SK-N-SH treated with all-trans-retinoic acid at 6 μM for 48 hours (cell line): ENCODE measurements around the gene LIMCH1.
A peak's percentile ranks its signal among the peaks of the same experiment; 100 is the strongest.

Source experiments
- ATAC-seq: fragments of 200-7000 bp; cut with Tn5 transposase; 3 replicates; pipeline ENCODE4 v1.9.1; 2020; ENCODE audit warnings: mild to moderate bottlenecking, moderate library complexity
- ARNTL ChIP-seq: fragments of 450-650 bp; formaldehyde crosslinking; IDR thresholded peaks from 2 replicates; pipeline ENCODE4 v1.5.0; 2020; ENCODE audit warnings: low read depth, mild to moderate bottlenecking, moderate library complexity, borderline replicate concordance
- BACH2 ChIP-seq: fragments of 250-450 bp; sonication (Bioruptor Pico); IDR thresholded peaks from 2 replicates; pipeline ENCODE4 v1.9.0; 2021; ENCODE audit warnings: mild to moderate bottlenecking, borderline replicate concordance
- CSDC2 ChIP-seq: fragments of 250-450 bp; sonication (Bioruptor Pico); IDR thresholded peaks from 2 replicates; pipeline ENCODE4 v1.5.0; 2020; ENCODE audit warnings: mild to moderate bottlenecking, moderate library complexity
- CSRNP3 ChIP-seq: fragments of 250-450 bp; sonication (Bioruptor Pico); IDR thresholded peaks from 2 replicates; pipeline ENCODE4 v1.5.1; 2021; ENCODE audit warnings: mild to moderate bottlenecking, moderate library complexity
- ESRRG ChIP-seq: fragments of 250-450 bp; sonication (Bioruptor Pico); IDR thresholded peaks from 2 replicates; pipeline ENCODE4 v1.6.1; 2021; ENCODE audit warnings: mild to moderate bottlenecking
- GLIS3 ChIP-seq: fragments of 250-450 bp; sonication (Bioruptor Pico); IDR thresholded peaks from 2 replicates; pipeline ENCODE4 v1.5.0; 2020; ENCODE audit warnings: mild to moderate bottlenecking, moderate library complexity
- PPARA ChIP-seq: fragments of 250-450 bp; sonication (Bioruptor Pico); IDR thresholded peaks from 2 replicates; pipeline ENCODE4 v1.5.0; 2020; ENCODE audit warnings: mild to moderate bottlenecking, borderline replicate concordance
- SNAI2 ChIP-seq: fragments of 250-450 bp; sonication (Bioruptor Pico); IDR thresholded peaks from 2 replicates; pipeline ENCODE4 v1.5.0; 2020; ENCODE audit warnings: mild to moderate bottlenecking, moderate library complexity
- TCF4 ChIP-seq: fragments of 250-450 bp; sonication (Bioruptor Pico); IDR thresholded peaks from 2 replicates; pipeline ENCODE4 v1.8.0; 2021; ENCODE audit warnings: mild to moderate bottlenecking, moderate library complexity, borderline replicate concordance
- TOX ChIP-seq: fragments of 250-450 bp; sonication (Bioruptor Pico); IDR thresholded peaks from 2 replicates; pipeline ENCODE4 v1.8.0; 2021; ENCODE audit warnings: mild to moderate bottlenecking, moderate library complexity, borderline replicate concordance
- ZC3H10 ChIP-seq: fragments of 250-450 bp; sonication (Bioruptor Pico); IDR thresholded peaks from 2 replicates; pipeline ENCODE4 v1.5.1; 2021; ENCODE audit warnings: mild to moderate bottlenecking, moderate library complexity
- ZFP3 ChIP-seq: fragments of 250-450 bp; sonication (Bioruptor Pico); IDR thresholded peaks from 2 replicates; pipeline ENCODE4 v1.5.0; 2020; ENCODE audit warnings: mild to moderate bottlenecking, moderate library complexity
- ZFP30 ChIP-seq: fragments of 450-650 bp; formaldehyde crosslinking; IDR thresholded peaks from 2 replicates; pipeline ENCODE4 v1.5.0; 2022; ENCODE audit warnings: mild to moderate bottlenecking, moderate library complexity
- ZNF565 ChIP-seq: fragments of 450-650 bp; formaldehyde crosslinking; conservative IDR thresholded peaks from 2 replicates; pipeline ENCODE4 v1.5.0; 2020; ENCODE audit warnings: low read depth, mild to moderate bottlenecking, moderate library complexity
- ZNF70 ChIP-seq: fragments of 450-650 bp; formaldehyde crosslinking; IDR thresholded peaks from 2 replicates; pipeline ENCODE4 v1.5.0; 2020; ENCODE audit warnings: mild to moderate bottlenecking, moderate library complexity
- ZNF8 ChIP-seq: fragments of 450-650 bp; formaldehyde crosslinking; IDR thresholded peaks from 2 replicates; pipeline ENCODE4 v1.5.0; 2020; ENCODE audit warnings: mild to moderate bottlenecking, moderate library complexity
- TF ChIP-seq, protein P1 (sequence below): fragments of 250-450 bp; sonication (Bioruptor Pico); IDR thresholded peaks from 2 replicates; pipeline ENCODE4 v1.8.0; 2021; ENCODE audit warnings: low read depth, mild to moderate bottlenecking, moderate library complexity, borderline replicate concordance
- TF ChIP-seq, protein P2 (sequence below): fragments of 250-450 bp; sonication (Bioruptor Pico); IDR thresholded peaks from 2 replicates; pipeline ENCODE4 v1.5.0; 2020; ENCODE audit warnings: mild to moderate bottlenecking, moderate library complexity
- TF ChIP-seq, protein P3 (sequence below): fragments of 250-450 bp; sonication (Bioruptor Pico); IDR thresholded peaks from 2 replicates; pipeline ENCODE4 v1.5.1; 2020; ENCODE audit warnings: low read depth, mild to moderate bottlenecking, moderate library complexity

The LIMCH1 gene

DNA sequence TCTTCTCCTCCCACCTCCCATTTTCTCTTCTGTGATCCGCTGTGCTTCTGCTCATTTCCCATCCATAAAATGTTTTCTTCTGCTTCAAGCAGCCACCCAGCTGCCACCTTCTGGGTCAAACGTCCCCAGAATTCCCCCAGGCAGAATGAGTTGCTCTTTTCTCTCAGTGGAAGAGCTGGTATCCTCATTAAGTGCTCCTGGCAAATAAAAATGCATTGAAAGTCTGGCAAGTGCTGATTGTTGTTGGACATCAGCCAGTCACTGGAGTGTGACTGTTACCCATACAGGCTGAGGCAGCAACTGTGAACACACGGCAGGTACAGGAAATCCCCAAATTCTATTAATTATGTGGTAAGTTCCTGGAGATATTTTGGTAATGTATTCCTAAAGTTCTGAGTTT is 52.6 kb downstream of the LIMCH1 start:
- no peak for ATAC-seq
- TF ChIP-seq TCF4 (CRISPR knock-in tag) (0 out of 2 replicates have a peak, but pooled peaks have one; percentile 27), CSRNP3 (CRISPR knock-in tag) (no peak)

GRCh38 chr4:41594432-41594831 is 56.5 kb downstream of the LIMCH1 start:
- TF ChIP-seq, protein P1, sequence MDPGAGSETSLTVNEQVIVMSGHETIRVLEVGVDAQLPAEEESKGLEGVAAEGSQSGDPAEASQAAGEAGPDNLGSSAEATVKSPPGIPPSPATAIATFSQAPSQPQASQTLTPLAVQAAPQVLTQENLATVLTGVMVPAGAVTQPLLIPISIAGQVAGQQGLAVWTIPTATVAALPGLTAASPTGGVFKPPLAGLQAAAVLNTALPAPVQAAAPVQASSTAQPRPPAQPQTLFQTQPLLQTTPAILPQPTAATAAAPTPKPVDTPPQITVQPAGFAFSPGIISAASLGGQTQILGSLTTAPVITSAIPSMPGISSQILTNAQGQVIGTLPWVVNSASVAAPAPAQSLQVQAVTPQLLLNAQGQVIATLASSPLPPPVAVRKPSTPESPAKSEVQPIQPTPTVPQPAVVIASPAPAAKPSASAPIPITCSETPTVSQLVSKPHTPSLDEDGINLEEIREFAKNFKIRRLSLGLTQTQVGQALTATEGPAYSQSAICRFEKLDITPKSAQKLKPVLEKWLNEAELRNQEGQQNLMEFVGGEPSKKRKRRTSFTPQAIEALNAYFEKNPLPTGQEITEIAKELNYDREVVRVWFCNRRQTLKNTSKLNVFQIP (CRISPR knock-in tag), result no peak
- TF ChIP-seq ZNF70 (CRISPR knock-in tag), result no peak
- TF ChIP-seq CSRNP3 (CRISPR knock-in tag), result no peak
- TF ChIP-seq TCF4 (CRISPR knock-in tag), result no peak
- no peak for TF ChIP-seq ESRRG (CRISPR knock-in tag)
- TF ChIP-seq SNAI2 (CRISPR knock-in tag), result no peak
- TF ChIP-seq ZC3H10, result no peak
- TF ChIP-seq, protein P2, sequence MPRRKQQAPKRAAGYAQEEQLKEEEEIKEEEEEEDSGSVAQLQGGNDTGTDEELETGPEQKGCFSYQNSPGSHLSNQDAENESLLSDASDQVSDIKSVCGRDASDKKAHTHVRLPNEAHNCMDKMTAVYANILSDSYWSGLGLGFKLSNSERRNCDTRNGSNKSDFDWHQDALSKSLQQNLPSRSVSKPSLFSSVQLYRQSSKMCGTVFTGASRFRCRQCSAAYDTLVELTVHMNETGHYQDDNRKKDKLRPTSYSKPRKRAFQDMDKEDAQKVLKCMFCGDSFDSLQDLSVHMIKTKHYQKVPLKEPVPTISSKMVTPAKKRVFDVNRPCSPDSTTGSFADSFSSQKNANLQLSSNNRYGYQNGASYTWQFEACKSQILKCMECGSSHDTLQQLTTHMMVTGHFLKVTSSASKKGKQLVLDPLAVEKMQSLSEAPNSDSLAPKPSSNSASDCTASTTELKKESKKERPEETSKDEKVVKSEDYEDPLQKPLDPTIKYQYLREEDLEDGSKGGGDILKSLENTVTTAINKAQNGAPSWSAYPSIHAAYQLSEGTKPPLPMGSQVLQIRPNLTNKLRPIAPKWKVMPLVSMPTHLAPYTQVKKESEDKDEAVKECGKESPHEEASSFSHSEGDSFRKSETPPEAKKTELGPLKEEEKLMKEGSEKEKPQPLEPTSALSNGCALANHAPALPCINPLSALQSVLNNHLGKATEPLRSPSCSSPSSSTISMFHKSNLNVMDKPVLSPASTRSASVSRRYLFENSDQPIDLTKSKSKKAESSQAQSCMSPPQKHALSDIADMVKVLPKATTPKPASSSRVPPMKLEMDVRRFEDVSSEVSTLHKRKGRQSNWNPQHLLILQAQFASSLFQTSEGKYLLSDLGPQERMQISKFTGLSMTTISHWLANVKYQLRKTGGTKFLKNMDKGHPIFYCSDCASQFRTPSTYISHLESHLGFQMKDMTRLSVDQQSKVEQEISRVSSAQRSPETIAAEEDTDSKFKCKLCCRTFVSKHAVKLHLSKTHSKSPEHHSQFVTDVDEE (CRISPR knock-in tag), result no peak
- no peak for TF ChIP-seq CSDC2
- TF ChIP-seq BACH2 (CRISPR knock-in tag), result no peak
- no peak for TF ChIP-seq ZNF565
- TF ChIP-seq PPARA (CRISPR knock-in tag), result no peak
- TF ChIP-seq, protein P3, sequence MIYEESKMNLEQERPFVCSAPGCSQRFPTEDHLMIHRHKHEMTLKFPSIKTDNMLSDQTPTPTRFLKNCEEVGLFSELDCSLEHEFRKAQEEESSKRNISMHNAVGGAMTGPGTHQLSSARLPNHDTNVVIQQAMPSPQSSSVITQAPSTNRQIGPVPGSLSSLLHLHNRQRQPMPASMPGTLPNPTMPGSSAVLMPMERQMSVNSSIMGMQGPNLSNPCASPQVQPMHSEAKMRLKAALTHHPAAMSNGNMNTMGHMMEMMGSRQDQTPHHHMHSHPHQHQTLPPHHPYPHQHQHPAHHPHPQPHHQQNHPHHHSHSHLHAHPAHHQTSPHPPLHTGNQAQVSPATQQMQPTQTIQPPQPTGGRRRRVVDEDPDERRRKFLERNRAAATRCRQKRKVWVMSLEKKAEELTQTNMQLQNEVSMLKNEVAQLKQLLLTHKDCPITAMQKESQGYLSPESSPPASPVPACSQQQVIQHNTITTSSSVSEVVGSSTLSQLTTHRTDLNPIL, result no peak
- no peak for TF ChIP-seq ZNF8
- TF ChIP-seq ZFP3 (CRISPR knock-in tag), result no peak
- ATAC-seq, result no peak

DNA sequence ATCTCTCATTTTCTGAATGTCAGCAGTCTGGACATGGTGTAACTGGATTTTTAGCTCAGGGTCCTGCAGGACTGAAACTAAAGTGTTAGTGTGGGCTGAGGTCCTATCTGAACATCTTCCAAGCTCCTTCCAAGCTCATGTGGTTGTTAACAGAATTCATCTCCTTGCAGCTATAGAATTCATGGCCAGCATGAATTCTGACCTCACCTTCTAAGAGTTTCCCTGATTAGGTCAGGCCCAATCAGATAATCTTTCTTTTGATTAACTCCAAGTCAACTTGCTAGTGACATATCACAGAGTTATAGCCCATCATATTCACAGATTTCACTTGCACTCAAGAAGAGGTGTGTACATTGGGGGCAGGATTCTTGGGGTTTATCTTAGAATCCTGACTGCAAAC is 59.5 kb downstream of the LIMCH1 start:
- TF ChIP-seq TOX (CRISPR knock-in tag) (no peak), ARNTL (no peak), ZNF70 (CRISPR knock-in tag) (no peak), ZFP3 (CRISPR knock-in tag) (no peak), GLIS3 (CRISPR knock-in tag) (no peak), ZFP30 (CRISPR knock-in tag) (no peak)
- no peak for ATAC-seq

DNA sequence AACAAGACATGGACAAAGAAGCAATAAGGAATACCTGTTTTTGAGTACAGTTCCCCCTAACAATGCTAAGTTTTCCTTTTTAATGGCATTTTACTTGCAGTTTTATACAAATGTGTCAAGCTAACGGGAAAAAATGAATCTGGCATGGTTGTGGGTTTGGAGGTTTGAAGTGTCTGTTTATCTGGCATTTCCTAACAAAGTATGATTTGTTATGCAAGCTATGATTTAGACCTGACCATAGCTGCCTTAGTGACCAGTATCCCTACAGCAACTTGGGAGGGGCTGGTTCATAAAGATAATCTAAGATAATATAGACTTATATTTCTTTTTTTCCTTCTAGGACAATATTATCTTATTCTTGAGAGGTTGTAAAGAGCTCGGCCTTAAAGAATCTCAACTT is 60.6 kb downstream of the LIMCH1 start:
- no peak for TF ChIP-seq ZNF70 (CRISPR knock-in tag)
- TF ChIP-seq ZC3H10, result no peak
- ATAC-seq, result no peak
